Activated gamma-delta T cell (primary cell): ENCODE measurements around the gene NPAS1.
"Not testable (repeated sequence)": the region's sequence is repeated elsewhere in the genome, so short reads cannot be mapped to it uniquely, and the experiment has no call there.

ENCODE experiments used
- DNase-seq: peaks from one replicate; lab custom pipeline; 2025; lab: John Stamatoyannopoulos, UW

Gene NPAS1

DNA sequence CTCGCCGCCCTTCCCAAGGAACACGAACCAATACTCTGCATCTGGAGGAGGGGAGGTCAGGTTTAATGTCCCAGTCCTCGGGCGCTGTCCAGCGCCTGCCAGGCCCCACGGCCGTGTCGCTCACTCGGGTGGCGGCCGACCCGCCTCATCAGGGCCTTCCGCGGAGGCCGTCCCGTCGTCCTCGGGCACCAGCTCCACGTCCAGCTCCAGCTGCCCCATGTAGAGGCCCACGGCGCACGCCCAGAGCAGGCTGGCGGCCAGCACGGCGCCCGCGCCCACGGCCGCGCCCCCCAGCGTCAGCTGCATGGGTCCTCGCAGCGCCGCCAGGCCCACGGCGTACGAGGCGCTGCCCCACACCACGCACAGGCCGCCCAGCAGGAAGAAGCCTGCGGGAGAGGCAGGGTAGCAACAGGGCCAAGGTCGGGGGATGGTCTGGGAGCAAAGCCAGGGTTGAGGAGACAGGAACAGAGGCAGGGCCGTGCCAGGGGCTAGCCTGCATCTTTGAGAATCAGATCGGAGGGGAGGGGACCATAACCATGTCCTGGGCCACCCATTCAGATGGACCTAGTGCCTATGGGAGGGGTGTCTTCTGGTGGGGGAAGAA lies 26.3 kb downstream of the NPAS1 start:
- no peak for DNase-seq

DNA sequence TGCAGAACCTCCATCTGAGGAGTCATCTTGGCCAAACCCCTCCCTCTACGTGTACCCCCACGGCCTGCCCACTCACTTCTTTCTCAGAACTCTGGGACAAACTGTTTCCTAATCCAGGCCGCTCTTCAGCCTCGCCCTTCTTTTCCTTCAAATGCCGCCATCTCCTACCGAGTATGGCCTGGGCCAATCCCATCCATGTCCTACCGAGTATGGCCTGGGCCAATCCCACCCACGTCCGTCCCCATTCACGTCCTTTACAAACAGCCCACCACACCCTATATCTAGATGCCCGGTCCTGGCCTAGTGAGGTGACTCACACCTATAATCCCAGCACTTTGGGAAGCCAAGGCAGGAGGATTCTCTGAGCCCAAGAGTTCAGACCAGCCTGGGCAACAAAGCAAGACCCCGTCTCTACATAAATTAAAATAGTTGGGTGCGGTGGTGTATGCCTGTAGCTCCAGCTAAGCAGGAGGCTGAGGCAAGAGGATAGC lies 27.7 kb downstream of the NPAS1 start:
- DNase-seq = no peak

DNA sequence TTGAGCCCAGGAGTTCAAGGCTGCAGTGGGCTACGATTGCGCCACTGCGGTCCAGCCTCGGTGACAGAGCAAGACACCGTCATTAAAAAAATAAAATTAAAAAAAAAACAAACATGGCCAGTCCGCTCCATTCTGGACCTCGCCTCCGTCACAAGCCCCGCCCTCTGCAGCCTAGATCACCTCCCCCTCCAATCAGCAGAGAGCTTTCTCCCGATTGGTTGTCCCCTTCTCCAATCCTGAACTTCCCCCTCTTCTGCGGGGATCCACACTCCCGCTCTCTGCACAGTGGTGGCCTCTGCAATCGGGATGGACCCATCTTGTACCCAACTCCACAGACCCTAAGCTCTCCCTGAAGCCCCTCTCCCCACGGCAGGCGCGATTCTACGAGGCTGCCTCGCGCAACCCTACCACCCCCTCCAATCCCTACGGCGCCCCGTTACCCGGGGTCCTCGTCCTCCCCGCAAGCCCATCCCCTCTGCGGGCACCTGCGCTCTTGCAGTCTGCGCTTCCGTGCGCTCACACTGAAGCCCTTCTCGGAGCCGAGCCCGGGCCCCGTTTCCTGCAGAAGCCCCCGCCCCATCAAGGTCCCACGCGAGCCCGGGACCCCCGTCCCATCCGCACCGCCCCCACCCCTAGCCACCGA lies 28.2 kb downstream of the NPAS1 start:
- no peak for DNase-seq

DNA sequence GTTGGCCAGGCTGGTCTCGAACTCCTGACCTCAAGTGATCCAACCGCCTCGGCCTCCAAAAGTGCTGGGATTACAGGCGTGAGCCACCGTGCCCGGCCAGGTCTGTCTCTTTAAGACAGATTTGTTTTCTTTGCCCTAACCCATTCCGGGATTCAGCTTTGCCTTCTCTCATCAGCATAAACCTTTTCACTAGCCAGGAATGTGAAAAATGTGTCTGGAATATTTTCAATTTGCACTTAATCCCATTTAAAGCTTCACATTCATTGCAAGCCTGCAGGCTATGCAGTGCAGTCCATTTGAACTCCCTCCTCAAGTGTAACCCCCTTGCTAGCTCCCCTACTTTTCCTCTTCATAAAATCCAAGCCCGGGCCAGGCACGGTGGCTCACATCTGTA lies 29.7 kb downstream of the NPAS1 start:
- no peak for DNase-seq

- not testable (repeated sequence) for DNase-seq
Measured at GRCh38 chr19:47050562-47050961, 30.9 kb downstream of the NPAS1 start.

GRCh38 chr19:47056411-47056810 lies 36.8 kb downstream of the NPAS1 start:
- no peak for DNase-seq

GRCh38 chr19:47057328-47057727 lies 37.7 kb downstream of the NPAS1 start:
- no peak for DNase-seq

GRCh38 chr19:47058621-47059022 lies 39.0 kb downstream of the NPAS1 start:
- no peak for DNase-seq

- DNase-seq = no peak
Measured at GRCh38 chr19:47063874-47064273, 44.2 kb downstream of the NPAS1 start.

GRCh38 chr19:47065242-47065641 lies 45.6 kb downstream of the NPAS1 start:
- DNase-seq = no peak

DNA sequence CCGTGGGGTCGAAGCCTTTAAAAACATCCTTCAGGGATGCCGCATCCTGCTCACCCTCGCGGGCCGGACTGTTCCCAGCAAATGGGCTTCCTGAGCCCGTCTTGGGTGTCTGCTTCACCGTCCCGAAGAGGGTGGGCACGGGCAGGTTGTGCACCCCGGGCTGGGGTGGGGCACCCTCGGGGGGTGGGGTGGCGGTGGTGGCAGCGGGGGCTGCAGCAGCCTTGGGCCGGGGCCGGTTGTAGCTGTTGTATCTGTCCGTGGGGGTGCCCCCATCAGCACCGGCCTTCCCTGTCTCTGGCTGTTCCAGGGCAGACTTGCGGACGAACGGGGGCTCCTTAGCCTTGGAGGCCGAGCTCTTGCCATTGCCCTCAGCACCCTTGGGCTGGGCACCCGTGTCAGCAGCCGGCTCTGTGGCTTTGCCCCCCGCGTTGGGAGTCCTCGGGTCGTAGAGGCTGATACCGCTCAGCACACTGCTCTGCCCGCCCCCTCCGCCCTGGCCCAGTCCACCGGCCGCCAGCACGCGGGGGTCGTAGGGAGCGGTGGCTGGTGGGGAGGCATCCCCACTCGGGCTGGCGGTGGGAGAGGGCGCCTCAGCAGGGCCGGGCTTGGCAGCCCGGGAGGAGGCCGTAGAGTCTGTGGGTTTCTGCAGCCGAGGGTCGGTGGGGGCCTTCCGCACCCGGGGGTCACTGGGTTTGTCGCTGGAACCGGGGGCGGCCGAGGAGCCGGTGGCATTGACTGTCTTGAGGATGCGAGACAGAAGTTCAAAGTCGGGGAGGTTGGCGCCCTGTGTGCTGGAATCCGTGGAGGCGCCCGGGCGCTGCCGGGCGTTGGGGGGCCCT lies 47.0 kb downstream of the NPAS1 start:
- no peak for DNase-seq

GRCh38 chr19:47067215-47067847 lies 47.7 kb downstream of the NPAS1 start:
- DNase-seq = no peak

DNA sequence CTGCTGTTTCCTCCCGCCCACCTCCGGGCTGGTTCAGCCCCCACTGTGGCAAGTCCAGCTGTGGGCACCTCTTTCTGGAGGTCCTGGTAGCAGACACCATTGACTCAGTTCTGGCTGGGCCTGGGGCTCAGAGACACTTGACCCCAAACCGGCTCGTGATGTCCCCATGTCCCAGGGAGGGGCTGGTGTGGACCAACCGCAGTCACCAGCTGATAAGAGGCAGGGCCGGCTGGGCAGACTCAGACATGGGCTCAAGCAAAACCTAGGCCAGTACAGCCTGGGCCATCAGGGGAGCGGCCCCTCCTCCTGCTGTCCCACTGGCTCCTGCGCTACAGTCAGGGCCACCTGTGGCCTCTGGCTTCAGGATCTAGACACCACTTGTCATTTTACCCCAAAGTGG lies 48.6 kb downstream of the NPAS1 start:
- no peak for DNase-seq

DNA sequence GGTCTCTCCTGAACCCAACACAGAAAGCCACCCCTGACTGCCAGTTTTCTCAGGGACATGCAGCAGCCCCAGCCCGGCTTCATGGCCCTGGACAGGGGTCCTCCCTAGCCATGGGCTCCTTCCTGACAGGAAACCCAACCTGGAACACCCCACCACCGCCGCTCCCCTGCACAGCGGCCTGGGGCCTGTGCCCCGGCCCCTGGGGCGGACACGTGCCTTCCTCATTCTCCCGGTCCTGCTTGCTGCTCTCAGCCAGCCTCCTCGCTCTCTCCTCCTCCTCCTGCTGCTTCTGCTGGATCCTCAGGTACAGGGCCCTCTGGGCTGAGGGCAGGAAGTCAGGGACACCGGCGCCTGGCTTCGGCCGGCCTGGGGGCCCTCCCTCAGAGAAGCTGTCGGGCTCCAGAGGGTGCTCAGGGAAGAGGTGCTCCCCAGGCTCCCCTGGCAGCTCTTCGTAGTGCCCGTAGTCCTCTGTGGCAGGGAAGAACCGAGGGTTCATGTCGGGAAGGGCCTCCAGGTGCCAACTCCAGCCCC lies 49.3 kb downstream of the NPAS1 start:
- no peak for DNase-seq

GRCh38 chr19:47069795-47070194 lies 50.2 kb downstream of the NPAS1 start:
- no peak for DNase-seq

DNA sequence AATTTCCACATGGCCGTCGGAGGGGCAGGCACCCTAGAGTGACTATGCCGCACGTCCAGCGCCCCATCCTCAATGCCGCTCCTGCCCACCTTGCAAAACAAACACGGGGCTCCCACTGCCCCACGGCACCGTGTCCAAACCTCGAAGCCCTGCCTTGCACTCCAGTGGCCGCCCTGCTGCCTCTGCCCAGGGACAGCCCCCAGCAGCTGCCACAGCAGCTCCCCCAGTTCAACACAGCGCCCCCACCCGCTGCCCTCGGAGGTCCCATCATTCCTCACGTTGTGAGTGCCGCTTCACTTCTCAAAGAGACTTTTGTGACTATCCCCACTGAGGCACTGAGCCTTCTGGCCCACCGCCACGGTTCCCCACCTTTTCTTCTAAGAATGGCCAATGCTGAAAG lies 51.1 kb downstream of the NPAS1 start:
- no peak for DNase-seq

DNA sequence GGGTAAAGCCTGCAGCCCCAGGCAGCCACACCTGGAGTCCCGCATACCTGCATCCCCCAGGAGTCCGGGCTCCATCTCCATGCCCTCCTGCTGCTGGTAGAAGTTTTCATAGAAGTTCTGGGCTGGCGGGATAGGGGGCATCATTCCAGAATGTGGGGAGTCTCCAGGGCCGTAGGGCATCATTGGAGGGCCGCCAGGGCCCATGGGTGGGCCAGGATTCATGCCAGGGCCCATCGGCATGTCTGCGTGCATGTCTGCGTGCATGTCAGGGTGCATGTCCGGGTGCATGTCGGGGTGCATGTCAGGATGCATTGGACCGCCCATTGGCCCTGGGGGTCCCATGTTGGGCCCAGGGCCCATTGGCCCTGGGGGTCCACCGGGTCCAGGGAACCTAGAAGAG lies 52.1 kb downstream of the NPAS1 start:
- no peak for DNase-seq

GRCh38 chr19:47072323-47072722 lies 52.7 kb downstream of the NPAS1 start:
- DNase-seq = no peak

- no peak for DNase-seq
Measured at GRCh38 chr19:47073574-47073973, 53.9 kb downstream of the NPAS1 start.

DNA sequence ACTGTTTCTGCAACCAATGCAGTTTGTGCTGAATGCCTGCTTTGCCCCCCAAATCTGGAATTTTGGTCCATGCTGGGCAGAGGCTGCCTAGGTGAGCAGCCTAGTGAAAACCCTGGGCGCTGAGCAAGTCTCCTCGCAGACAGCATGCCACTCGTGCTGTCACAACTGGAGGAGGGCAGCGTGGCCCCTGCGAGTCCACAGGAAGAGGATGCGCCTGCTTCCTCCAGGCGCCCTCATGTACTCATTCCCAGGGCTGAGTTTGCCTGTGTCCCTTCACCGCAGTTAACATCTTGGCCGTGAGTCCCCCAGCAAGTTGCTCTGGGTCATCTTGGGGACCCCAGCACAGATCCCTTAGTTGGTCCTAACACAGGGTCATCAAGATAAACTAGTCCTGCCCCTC lies 55.0 kb downstream of the NPAS1 start:
- DNase-seq = no peak

- no peak for DNase-seq
Measured at GRCh38 chr19:47075179-47075810, 55.7 kb downstream of the NPAS1 start.

DNA sequence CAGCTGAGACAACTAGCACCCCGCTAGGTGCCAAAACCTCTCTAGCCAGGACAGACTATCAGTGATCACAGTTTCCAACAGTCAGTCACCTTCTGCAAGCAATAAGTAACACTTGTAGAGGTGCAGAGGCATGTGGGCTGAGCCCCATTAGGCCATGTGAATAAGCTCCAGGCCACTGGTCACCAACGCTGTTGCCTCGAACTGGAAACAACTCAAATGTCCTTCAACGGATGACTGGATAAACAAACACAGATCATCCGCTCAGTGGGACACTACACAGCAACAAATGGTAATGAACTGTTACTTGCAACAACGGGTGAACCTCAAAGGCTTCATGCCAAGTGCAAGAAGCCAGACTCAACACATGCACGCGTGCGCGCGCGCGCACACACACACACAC lies 56.3 kb downstream of the NPAS1 start:
- no peak for DNase-seq
